NCI-H2029 treated with DMSO at 0.1 percent for 48 hours (cell line): ENCODE results near the gene HOXB8.

Experiments
- DNase-seq: peaks from one replicate; lab custom pipeline; 2025; lab: John Stamatoyannopoulos, UW

HOXB8 gene

GRCh38 chr17:48583708-48584222, 31.3 kb downstream of the HOXB8 start:
- peak; percentile 48 for DNase-seq

GRCh38 chr17:48582750-48583069, 32.4 kb downstream of the HOXB8 start:
- peak; percentile 37 for DNase-seq

GRCh38 chr17:48579760-48580554, 35.1 kb downstream of the HOXB8 start:
- DNase-seq, result peak; percentile 42

DNA sequence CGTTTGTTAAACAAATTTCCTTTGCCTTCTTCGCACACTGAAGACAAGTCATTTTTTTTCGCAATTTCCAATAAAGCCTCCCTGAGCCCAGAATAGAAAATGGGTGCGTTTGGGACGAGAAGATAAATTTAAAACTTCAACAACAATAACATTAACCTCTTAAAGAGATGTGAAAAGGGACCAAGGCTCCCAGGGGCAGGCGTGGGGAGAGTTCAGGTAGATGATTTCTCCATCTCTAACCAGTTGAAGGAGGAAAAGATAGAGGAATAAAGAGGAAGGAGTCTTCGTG, 35.7 kb downstream of the HOXB8 start:
- no peak for DNase-seq

- peak; percentile 44 for DNase-seq
These were observed 36.2 kb downstream of the HOXB8 start for GRCh38 chr17:48578616-48579470.

GRCh38 chr17:48577946-48578615, 37.0 kb downstream of the HOXB8 start, which contains the start of gene HOXB4:
Gene HOXB4, minus strand, starts transcription at chr17:48578350. Its CDS starts 31 bp downstream, at chr17:48578319.
- DNase-seq, result peak; percentile 71

- no peak for DNase-seq
These were observed 37.7 kb downstream of the HOXB8 start for GRCh38 chr17:48577330-48577945.

DNA sequence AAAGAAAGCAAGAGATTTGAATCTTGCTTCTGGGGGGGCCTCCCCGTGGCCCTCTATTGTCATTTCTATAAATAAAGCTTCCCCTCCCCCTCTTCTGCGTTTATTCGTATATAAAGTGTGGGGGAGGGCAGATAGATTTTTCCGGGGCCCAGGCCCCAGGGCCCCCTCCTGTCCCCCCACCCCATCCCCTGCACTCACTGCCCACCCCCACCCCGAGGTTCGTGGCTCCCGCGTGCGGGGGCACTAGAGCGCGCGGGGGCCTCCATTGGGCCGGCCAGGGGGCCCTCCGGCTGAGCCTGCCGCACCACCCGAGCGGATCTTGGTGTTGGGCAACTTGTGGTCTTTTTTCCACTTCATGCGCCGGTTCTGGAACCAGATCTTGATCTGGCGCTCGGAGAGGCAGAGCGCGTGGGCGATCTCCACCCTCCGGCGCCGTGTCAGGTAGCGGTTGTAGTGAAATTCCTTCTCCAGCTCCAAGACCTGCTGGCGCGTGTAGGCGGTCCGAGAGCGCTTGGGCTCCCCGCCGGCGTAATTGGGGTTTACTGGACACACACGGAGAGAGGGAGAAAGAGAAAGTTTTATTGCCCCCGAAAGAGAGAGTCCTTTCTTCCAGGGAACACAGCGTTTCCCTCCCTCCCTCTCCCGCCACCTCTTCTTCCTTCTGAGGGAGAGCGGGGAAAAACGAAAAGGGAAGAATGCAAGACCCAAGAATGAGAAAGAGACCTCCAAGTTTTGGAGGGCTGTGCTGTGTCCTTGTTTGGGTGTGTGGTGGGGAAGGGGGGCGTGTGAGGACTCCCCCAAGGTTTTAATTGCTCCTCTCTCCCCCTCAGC, 38.4 kb downstream of the HOXB8 start:
- no peak for DNase-seq

GRCh38 chr17:48575673-48576478, 39.2 kb downstream of the HOXB8 start:
- DNase-seq, result no peak

GRCh38 chr17:48575066-48575582, 40.0 kb downstream of the HOXB8 start:
- DNase-seq, result peak; percentile 94

DNA sequence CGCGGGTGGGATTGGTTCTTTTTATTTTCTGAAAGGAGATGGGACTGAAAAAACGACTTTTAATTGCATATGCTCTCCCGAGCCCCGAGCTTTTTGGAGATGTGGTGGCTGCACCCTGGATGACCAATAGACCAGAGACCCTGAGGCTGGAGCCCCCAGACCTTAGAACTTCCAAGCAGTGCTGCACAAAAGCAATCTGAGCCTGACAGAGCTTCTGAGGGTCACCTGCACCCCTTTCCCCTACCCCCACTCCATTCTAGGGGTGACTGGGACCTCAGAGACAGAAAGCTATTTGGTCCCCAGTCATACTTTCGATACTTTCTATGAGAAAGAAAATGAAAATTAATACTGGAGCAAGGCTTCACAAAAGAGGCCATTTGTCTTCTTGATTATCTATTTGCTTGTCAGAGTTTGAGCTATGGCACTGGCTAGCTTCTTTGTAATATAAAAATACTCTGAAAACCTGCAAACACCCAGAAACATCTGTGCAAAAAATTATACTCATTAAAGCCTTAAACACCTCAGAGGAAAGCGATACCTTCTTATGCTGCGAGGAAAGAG, 40.5 kb downstream of the HOXB8 start:
- DNase-seq, result no peak

DNA sequence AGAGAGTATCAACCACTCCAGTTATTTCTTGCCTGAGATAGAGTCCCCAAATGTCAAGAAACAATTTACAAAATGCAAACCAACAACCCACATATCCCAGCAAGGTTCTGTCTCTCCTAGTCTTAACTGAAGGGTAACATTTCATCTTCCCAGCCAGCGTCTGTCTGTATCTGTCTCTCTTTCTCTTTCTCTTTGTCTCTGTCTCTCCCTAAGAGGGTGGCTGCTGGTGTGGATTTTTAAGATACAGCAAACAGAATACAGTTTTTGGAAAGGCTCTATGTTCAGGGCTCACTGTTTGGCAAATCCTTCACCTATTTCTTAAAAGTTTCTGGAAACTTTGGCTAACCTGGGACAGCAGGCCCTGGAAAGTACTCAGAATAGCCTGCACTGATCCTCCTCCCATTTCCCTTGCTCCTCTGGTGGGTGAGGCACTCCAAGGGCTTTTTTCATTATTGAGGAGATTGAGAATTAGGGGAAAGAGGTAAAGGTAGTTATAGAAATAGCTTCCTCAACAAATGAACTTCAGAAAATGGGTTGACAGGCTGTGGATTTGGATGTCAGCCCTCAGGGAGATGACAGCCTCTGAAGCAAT, 43.2 kb downstream of the HOXB8 start:
- no peak for DNase-seq

- peak; percentile 54 for DNase-seq
These were observed 43.9 kb downstream of the HOXB8 start for GRCh38 chr17:48571024-48571818.

- no peak for DNase-seq
These were observed 44.6 kb downstream of the HOXB8 start for GRCh38 chr17:48570325-48571023.

DNA sequence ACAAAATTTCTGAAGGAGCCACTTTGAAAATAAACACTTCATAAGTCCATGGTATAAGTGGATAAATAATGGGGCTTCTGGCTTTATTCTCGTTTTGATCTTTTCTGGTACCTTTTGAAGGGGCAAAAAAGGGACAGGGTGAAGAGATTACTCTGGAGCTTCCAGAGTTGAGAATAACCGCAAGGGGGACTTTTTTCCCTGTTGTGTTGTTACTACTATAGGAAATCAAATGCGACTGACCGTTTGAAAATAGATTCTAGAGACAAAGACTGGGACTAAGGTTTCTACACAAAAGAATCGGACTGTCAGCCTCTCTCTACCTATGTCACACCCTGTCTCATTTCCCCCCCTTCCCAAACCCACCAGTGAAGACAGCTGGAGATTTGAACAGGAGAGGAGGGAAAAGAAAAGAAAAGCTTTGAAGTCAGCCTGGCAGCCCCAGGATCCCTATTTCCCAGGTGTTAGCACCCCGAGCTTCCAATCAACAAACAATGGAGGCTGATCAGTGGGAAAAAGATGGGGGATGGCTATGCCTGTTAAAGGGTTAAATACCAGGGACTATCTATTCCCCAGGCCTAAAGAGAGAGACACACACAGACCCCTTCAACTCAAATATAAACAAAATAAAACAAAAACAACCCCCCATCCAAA, 45.3 kb downstream of the HOXB8 start:
- peak; percentile 40 for DNase-seq

- DNase-seq, result no peak
These were observed 45.9 kb downstream of the HOXB8 start for GRCh38 chr17:48569240-48569582.

GRCh38 chr17:48568499-48569239, 46.4 kb downstream of the HOXB8 start:
- no peak for DNase-seq
